Measurements from ENCODE around the gene VIPAS39. TPM values are rescaled to one million over a fixed set of nuclear protein-coding genes. Genes with fewer than 3 reads are reported as not detected.

The VIPAS39 gene
- total RNA-seq, 1 experiment from 2014 or later = 18.5 TPM

GRCh38 chr14:77488558-77488957, 31.2 kb upstream of the VIPAS39 start:
- Mint-ChIP-seq H3K27me3 (ENCODE audit: low read depth) (peaks cover 2% of the 10 kb centered on the region; the same call in 1 of the 2 replicates), H3K36me3 (ENCODE audit: insufficient read depth in 1 of 3, low read depth in 3 of 3) (no peaks in the 10 kb centered on the region; a peak in 1 of 7 replicates), H3K9me3 (no peaks in the 10 kb centered on the region), H3K4me3 (no peak overlapping the region), H3K27ac (no peak overlapping the region), H3K4me1 (peaks cover 0 to 4% of the 10 kb centered on the region in 2 experiments; a peak in 1 of 4 replicates)
- Histone ChIP-seq H3K27me3 (ENCODE audit: insufficient read depth, low read length) (no peaks in the 10 kb centered on the region), H4K5ac (ENCODE audit: insufficient read length, low read depth, low read length) (no peak overlapping the region), H2BK20ac (ENCODE audit: low read depth, low read length, poor library complexity, severe bottlenecking) (no peak overlapping the region), H3K18ac (ENCODE audit: insufficient read length, low read depth, low read length) (no peak overlapping the region), H3K9me3 (ENCODE audit: control insufficient read depth, low read depth, low read length) (no peaks in the 10 kb centered on the region), H2BK15ac (ENCODE audit: low read depth, low read length) (no peak overlapping the region), H3K4ac (ENCODE audit: low read depth, low read length) (no peak overlapping the region), H3K27ac (ENCODE audit: insufficient read length, low read depth, low read length) (no peak overlapping the region), H3K79me1 (ENCODE audit: insufficient read depth, low read depth, low read length, poor library complexity, severe bottlenecking) (no peaks in the 10 kb centered on the region), H2AFZ (ENCODE audit: low read length) (no peak overlapping the region), H3T11ph (ENCODE audit: low read length) (no peak overlapping the region), H3K4me1 (ENCODE audit: insufficient read depth, low read length) (no peaks in the 10 kb centered on the region), H3K56ac (ENCODE audit: insufficient read length, low read depth, low read length) (no peak overlapping the region), H2AK5ac (ENCODE audit: insufficient read length, low read length) (no peak overlapping the region), H3K23me2 (ENCODE audit: insufficient read length, low read depth, low read length, poor library complexity, severe bottlenecking) (no peaks in the 10 kb centered on the region), H4K20me1 (ENCODE audit: control insufficient read depth, insufficient read depth, insufficient read length) (no peaks in the 10 kb centered on the region), H3K4me2 (ENCODE audit: insufficient read depth, insufficient read length, low read length) (no peak overlapping the region), H3K23ac (ENCODE audit: insufficient read length, low read depth, low read length) (no peak overlapping the region), H3K79me2 (ENCODE audit: insufficient read depth, low read length) (no peaks in the 10 kb centered on the region), H3K14ac (ENCODE audit: insufficient read depth, low read length) (no peak overlapping the region), H2BK12ac (ENCODE audit: insufficient read length, low read depth, low read length) (no peak overlapping the region), H4K8ac (replicated peaks; ENCODE audit: insufficient read length, low read depth, low read length) (no peak overlapping the region), H3K9ac (ENCODE audit: extremely low read depth, insufficient read length, low read length) (no peak overlapping the region), H2BK120ac (ENCODE audit: low read depth, low read length, poor library complexity, severe bottlenecking) (no peak overlapping the region), H4K91ac (ENCODE audit: insufficient read length, low read depth, low read length) (no peak overlapping the region), H2BK5ac (ENCODE audit: insufficient read length, low read length) (no peak overlapping the region)
- DNase-seq = no peak
- WGBS (ENCODE audit: extremely low coverage, insufficient read length, low lambda C conversion rate) = no CpG with 5 or more reads among the region's 7 CpGs
- TF ChIP-seq CTCF (conservative IDR thresholded peaks at IDR 0.05) = no peak
